ENCODE data around the gene GNPAT.

Gene GNPAT

GRCh38 chr1:231319080-231319479 lies 78.1 kb downstream of the GNPAT start:
- DNase-seq, result no peak

- no peak for DNase-seq
Measured at GRCh38 chr1:231322880-231323530, 82.0 kb downstream of the GNPAT start.

GRCh38 chr1:231324660-231325059 lies 83.6 kb downstream of the GNPAT start:
- DNase-seq, result no peak

- no peak for DNase-seq
Measured at GRCh38 chr1:231326248-231326647, 85.2 kb downstream of the GNPAT start.

All from KG1 (cell line).